Stimulated activated CD4-positive, alpha-beta T cell treated with anti-CD3 and anti-CD28 coated beads, Interleukin-15, amount 100 ng/mL, for 24 hours (primary cell): ENCODE results near the gene RASAL2.
A peak's percentile ranks its signal among the peaks of the same experiment; 100 is the strongest.

Experiments
- DNase-seq: peaks from one replicate; pipeline ENCODE4 v3.0.0-alpha.2; 2020

The RASAL2 gene

DNA sequence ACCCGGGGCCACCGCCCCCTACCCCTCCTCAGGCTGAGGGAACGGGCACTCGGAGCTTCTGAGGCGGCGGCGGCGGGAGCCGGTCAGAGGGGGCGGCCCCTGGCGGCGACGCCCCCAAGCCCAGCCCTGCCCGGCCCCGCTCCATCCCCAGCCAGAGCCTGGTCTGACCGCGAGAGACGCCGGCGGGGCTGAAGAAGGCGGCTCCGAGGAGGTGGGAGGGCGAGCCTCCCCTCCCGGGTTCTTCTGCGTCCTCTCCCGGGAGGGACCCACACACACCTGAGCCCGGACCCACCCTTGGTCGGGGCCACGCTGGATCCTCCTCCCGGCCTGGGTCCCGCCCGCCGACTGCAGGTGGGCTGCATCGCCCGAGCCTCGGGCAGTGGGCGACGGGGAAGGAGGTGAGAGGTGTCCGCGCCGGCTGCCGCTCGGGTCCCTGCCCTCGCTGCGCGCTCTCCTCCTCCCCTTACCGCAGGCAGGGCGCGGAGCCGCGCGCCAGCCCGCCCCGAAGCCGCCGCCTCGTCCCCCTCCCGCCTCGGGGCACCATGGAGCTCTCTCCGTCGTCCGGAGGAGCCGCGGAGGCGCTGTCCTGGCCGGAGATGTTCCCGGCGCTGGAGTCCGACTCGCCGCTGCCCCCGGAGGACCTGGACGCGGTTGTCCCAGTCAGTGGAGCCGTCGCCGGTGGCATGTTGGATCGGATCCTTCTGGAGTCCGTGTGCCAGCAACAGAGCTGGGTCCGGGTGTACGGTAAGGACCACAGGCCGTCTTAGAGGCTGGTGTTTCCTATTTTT is at the start of gene RASAL2:
TSS of gene RASAL2 (plus strand) at position 154 of the 788 bp plus-strand sequence. CDS start at position 543, 389 bp downstream.
- DNase-seq, result peak; percentile 21

DNA sequence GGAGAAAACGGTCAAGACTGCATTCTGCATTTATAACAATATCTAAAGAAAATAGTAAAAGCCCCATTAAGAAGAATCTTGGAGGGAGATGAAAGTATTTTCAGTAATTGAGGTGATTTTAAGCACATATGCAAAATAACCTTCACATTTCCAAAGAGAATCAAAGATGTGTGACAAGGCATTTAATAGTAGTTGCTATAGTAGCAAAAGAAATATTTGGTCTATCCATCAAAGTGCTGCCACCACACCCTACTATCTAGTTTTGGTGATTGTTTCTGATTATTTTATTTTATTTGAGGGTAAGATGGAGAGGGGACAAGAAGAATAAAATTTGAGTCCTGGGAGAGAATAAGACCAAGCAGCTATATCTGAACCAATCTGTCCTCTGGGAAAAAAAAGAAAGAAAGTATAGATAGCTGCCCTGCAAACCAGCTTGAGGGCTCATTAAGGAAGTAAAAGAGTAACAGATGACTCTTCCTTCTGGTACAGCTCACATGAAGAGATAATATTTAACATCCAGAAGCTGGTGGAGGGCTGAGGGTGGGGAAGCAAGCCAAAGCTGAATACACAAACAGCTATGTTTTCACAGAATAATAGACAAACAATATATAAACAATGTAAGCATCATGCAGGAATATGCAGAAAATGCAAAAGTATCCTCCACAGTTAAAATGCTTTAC is 47.2 kb upstream of the RASAL2 start:
- DNase-seq, result no peak

DNA sequence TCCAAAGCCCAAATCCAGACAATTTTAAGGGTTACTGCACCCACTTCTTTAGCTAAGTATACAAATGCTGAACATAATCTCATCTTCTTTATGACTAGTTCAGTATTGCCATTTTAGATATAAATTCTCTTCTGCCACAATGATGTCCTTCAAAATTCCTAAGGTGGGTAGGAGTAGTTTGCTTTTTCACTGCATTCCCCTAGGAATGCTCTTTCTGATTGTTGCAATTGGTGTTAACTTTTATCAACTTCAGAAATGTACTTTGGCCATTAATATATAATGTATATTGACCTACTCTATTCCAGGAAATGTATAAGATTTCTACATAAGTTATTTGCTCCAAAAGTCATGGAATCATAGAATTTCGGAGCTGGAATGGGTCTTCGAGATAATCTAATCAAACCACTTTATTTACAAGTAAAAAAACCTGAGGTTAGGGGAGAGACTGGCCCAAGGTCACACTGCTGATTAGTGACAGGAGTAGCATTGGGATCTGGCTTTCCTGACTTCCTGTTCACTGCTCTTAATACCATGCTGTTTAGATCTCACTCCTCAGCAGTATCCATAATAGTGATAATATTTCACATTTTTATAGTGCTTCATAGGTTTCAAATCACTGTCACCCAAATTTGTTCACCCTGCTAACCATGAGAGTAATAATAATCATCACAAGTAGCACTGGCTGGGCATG is 46.4 kb upstream of the RASAL2 start:
- DNase-seq, result no peak

DNA sequence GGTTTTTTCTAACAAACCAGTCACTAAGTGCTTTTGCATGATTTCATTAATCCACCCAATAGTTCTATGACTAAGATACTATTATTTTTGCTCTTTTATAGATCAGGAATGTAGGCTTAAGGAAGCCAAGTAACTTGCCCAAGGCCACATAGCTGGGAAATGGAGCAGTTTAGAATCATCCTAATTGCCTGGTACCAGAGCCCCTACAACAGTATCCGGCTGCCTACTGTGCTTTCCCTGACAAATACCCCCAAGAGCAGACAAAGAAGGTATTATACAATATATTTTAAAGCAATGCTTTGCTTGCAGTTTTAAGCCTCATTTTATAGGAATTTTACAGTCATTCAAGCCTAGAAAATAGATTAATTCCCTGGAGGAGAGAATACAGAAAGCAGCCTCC is 45.5 kb upstream of the RASAL2 start:
- no peak for DNase-seq

DNA sequence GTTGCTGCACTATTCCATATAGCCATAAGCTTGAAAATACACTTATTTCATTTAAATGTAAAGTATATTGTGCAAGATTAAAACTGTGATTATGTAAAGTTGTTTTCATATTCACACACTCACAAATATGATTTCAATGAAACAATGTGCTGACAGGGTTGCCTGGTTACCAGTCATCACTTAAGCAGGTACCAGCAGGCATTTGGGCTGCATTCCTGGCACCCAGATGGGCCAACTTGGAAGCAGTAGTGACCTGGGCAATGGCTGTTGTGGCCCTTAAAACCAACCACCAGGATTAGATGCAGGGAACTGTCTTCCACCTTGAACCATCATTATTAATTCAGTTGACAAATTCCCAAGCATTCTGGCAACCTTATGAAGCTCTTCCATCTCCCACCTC is 45.0 kb upstream of the RASAL2 start:
- no peak for DNase-seq

DNA sequence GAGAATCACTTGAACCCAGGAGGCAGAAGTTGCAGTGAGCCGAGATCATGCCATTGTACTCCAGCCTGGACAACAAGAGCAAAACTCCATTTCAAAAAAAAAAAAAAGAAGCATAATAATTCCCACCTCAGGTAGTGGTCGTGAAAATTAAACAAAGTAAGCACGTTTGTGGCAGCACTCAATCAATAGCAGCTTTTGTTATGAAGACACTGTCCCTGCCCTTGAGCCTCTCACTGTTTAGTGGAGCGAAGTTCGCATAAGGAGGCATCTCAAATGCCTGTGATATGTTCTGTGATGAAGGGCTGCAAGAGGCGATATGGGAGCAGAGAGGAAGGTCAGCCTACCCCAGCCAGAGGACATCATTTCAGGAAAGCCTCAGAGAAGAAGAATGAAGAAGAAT is 43.8 kb upstream of the RASAL2 start:
- no peak for DNase-seq

DNA sequence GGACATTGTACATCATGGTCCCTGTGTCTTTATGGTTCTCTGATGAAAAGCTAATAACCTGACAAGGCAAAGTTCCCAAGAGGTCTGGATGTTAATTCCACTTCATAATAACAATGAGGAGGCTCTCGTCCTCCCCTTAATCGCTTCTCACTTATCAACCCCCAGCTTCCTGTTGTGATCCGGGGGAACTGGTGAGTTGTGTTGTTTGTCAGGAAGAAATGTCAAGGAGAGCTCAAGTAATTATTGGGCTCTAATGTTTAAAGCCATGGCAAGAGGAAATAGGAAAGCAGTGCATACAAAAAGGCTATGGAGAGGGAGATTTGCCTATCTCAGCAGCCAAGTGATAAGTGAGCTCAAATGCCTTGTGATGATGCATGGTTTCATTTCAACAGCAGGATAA is 42.8 kb upstream of the RASAL2 start:
- no peak for DNase-seq

DNA sequence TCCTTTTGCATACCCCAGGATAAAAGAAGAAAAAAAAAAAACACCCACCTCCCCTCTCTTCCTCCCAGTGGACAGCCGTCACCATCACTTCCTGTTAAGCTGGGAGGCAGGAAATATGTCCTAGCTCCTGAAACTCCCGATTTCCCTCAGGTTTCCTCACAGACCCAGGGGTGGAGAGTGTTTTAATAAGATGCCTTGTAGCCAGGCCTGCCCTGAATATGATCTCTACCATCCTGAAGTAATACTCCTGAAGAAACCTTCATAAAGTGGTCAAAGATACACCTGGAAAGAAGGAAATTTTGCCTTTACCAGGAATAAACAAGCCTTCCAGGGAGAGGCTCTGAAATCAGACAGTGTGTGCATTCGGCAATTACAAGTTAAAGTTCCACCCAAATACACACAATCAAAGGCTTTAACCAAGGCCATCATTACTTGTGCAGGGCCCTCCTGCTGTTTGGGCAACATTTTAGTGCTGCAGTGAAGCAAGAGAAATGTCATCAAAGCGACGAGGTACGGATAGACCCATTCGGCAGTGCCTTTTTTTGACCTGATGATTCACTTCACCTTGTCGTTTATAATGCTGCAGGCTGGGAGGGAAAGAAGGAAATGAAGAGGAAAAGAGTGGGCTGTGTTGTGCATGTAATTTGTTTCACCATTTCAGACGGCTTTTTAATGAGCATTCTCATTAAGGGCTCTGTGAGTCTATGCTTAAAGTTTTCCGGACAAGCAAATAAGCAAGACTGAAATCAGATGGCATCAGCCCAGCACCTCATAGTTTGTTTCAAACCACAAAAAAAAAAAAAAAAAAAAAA is 41.0 kb upstream of the RASAL2 start:
- no peak for DNase-seq

DNA sequence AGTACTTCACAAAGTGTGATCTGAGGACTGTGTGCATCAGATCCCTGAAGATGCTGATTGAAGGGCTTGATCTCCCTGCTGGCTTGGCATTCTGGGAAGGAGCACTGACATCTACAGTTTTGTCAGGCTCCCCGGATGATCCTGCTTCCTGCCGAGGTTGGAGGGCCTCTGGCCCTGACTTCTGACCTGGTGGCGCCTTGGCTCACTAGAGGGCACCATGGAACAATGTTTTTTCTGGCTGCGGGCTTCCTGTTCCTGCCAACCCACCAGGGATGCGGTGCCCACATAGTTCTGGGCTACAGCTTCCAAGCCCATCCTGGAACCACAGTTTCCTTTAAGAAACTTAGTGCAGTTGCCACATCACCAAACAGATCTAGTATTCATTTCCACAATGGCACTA is 38.8 kb upstream of the RASAL2 start:
- no peak for DNase-seq

DNA sequence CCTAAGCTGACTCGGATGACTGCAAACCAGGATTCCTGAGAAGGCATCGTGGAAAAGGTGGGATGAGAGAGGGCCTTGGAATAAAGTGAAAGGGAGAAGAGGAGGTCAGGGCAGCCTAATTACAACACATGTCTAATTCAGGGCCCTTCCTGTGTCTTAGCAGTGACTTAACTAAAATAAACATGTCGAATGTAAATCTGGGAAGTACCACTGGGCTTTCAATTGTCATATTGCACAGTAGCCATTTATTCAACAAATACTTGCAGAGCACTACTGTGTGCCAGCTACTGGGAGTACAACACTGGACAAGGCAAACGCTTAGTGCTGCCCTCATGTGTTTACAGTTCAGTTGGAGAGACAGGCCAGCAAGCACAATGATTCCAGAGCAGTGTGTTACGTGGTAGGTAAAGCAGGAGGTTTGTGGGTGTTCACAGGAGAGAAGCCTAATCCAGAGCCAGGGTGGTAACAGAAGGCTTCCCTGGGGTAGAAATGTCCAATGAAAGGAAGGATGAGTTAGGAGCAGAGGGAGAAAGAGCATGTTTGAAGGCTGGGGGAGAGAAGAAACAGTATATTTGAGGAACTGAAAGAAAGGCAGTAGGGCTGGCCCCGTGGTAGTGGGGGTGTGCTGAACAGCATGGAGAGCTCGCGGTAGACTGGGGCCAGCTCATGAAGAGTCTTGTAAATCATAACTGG is 38.0 kb upstream of the RASAL2 start:
- DNase-seq, result no peak

DNA sequence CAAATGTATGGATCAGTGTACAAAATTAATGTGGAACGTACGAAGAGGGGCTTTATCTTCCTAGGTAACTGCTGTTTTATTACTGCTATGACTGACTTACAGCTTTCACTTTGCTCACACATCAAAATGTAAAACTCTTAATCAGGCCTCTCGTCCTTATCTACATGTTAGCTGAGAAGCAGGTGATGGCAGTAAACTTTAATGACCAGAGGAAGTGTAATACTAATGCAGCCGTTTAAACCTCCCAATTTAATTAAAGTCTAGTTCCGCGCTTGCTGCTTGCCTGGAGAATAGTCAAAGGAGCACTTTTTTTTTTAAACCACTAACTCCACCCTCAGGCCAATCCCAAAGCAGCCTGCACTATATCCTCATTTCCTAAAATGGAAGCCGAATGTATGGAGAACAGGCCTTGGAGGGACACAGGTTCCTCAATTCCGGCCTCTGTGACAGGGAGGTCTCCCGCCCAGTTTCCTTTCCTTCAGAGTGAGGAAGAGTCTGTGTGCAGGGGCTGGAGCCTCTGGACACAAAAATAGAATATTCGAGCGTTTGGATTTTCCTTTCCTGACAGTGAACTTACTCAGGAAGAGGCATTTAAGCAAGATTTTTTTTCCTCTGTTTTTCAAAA is 36.7 kb upstream of the RASAL2 start:
- DNase-seq, result no peak

DNA sequence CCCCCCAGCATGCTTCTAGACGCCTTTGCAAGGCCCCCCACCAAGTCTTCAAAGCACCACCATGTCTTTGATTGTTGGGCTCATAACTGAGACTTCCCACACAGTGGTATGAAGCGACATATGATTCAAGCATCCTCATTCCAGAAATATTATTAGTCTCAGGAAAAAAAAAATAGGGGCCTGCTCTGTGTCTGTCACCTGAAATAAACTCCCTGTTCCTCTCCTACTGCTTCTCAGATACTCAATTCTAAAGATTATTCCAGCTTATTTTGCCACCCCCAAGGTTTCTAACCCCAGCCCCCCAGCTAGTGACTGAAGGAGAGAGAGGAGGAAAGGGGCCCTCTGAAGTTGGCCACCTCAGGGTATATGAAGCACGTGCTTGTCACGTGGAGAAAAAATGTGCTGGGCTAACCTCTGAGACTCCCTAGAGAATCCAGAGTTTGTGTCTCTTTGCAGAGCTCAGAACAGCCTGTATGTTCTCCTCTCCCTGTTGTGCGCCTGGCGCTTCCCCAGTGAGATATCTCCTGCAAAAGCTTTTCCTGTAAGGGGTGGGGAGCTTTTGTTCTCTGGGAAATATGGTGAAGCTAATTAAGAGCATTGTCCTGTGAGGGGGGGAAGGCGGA is 35.9 kb upstream of the RASAL2 start:
- no peak for DNase-seq

DNA sequence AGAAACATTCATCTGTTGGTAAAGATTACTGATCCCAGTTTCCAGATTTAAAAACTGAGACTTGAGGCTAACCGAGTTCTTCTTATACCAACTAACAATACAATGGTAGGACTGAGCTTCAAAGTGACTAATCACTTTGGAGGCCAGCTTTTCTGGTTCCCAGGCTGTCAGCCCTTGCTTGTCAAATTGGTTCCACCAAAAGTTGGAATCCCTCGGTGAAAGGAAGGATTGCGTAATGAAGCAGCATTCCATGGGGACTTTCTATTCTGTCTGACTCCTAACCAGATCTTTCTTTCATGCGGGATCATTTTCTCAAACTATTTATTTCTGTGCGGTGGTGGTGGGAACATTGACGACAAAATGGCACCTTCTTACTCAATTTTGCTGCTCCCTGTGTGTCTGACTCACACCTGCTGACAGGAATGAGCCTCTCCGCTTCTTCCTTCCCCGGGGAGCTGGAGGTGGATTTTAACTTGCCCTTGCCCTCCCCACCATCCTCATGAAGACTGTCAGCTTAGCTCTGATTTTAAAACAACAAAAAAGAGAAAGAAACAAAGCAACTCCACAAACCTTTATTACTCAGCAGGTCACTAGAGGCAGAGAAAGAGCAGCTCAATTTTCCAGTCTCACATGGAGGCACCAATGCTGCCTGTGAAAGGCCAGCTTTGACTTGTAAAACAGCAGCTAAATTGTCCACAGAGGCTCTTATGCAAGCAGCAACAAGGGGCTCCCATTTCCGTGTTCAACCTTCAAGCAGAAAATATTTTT is 32.9 kb upstream of the RASAL2 start:
- DNase-seq, result no peak

DNA sequence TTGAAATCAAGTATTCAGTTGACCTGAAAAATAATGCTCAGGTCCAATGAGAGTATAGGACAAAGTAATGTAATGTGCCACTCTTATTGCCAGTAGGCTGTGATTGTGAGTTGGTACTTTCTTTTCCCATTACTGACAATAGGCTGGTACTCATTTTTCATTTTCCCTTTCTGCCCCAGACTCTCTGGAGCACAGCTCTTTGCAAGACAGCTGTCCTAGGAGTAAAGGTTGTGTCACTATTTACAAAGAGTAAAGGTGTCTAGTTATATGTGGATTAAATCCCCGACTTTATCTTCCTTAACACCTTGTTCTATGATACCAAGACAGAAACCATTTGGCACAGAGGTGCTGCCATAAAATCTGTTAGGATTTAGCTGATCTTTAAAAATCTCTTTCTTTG is 32.3 kb upstream of the RASAL2 start:
- DNase-seq, result no peak

DNA sequence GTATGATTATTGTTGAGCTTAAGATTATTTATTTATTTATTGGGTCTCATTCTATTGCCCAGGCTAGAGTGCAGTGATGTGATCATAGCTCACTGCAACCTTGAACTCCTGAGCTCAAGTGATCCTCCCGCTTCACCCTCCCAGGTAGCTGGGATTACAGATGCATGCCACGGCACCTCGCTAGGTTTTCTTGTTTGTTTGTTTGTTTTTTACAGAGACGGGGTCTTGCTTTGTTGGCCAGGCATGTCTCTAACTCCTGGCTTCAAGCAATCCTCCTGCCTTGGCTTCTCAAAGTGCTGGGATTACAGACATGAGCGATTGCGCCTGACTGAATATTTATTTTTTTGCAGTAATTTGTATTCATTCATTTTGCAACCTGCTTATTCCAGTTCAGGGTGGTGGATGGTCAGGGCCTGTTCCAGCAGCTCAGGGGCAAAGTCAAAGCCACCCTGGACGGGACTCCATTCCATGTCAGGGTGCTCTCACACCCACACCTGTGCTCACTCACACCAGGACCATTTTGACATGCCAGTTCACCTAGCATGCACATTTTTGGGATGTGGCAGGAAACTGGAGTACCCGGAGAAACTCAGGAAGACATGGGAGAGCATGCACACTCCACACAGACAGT is 29.6 kb upstream of the RASAL2 start:
- DNase-seq, result no peak

DNA sequence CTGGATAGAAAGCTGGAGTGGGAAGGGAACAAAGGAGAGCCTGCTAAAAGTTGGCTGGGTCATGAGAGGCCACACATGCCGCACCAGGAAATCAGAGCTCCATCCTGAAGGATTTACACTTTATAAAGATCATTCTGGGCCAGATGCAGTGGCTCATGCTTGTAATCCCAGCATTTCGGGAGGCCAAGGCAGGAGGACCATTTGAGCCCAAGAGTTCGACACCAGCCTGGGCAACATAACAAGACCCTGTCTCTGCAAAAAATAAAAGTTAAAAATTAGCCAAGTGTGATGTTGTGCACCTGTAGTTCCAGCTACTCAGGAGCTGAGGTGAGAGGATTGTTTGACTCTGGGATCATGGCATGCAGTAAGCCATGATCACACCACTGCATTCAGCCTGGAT is 28.7 kb upstream of the RASAL2 start:
- no peak for DNase-seq

DNA sequence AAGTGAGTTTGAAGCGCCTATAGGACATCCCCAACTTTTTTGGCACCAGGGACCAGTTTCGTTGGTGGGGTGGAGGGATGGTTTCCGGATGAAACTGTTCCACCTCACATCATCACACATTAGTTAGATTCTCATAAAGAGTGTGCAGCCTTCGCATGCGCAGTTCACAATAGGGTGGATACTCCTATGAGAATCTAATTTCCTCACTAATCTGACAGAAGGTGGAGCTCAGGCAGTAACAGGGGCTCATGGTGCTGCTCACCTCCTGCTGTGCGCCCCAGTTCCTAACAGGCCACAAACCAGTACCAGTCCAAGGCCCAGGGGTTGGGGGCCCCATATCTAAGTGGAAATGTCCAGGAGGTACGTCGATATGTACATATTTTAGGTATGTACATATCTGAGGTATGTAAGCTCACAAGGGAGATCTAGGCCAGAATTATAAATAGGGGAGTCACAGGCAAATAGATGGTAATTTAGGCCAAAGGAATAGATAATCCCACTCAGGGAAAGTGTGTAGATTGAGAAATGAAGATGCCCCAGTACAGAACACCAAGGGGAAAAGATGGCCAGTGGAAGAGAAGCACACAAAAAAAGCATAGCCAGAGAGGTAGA is 27.5 kb upstream of the RASAL2 start:
- no peak for DNase-seq

DNA sequence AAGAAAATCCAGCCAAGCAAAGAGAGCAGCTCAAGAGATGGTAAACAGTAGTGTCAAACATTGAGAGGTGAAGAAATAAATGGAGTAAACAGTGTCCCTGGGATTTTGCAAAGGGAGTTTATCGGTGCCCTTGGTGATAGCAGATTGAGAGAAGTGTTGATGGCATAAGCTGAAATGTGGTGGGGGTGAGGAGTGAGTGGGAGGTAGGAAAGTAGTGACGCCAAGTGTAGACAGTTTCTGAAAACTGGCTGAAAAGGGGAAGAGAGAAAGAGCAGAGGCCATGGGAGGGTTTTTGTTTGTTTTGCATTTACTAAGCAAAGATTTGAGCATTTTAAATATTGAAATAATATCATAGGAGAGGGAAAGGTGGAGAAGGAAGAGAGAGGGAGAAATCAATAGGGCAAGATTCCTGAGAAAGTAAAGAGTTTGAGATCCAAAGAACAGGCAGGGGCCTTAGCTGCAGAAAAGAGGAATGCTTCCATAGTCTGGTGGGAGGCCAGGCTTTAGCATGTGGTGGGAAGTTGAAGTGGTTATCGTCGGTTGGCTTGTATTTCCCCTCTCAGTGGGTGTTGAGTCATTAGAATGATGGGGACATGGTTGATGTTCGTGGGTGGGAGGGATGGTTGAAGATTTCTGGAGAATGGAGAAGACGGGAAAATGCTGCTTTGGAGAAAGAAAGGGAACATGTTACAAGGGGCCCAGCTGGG is 26.8 kb upstream of the RASAL2 start:
- no peak for DNase-seq

DNA sequence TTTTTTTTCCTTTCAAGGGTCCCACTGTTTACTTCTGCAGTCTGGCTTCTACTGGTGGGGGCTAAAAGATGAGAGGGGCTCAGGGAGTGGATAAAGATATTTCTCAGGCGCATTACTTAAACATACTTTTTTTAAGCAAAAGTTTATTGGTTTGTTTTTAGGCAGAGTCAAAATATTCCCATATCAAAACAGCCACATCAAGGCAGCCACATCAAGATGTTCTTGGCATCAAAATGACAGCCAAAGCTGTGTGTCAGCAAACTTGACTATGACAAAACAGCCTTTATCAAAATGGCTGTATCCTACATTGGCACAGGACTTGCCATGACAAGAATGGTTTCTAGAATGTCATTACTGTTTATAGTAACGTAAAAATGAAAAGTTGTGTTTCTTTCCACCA is 22.1 kb upstream of the RASAL2 start:
- DNase-seq, result no peak
